GM18907 (cell line): ENCODE measurements around the gene ZNF888.
"Not testable (repeated sequence)": the region's sequence is repeated elsewhere in the genome, so short reads cannot be mapped to it uniquely, and the experiment has no call there.

ENCODE experiments used
- ATAC-seq: cut with Tn5 transposase; IDR thresholded peaks from one replicate; pipeline ENCODE4 v1.9.1; 2021; ENCODE audit warnings: mild to moderate bottlenecking, moderate library complexity; ENCODE audit not compliant: unreplicated experiment

Gene ZNF888

GRCh38 chr19:52922841-52923777 is at the start of gene ZNF888:
TSS of gene ZNF888 (minus strand) at chr19:52923428. CDS start at chr19:52917873, 5,555 bp downstream.
- peak; percentile 95 for ATAC-seq

DNA sequence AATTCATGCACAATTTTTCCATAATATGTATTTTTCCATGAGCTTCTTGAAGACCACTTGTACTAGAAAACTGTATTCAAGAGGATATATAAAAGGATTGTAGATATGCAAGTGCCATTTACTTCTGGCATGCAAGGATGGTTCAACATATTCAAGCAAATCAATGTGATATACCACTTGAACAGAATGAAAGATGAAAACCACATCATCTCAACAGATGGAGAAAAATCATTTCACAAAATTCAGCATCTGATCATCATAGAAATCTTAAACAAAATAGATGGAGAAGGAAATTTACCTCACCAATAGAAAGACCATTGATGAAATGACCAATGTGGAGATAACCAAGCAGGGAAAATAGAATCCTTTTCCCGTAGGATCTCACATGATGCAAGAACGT is 44.5 kb upstream of the ZNF888 start:
- no peak for ATAC-seq

GRCh38 chr19:52963247-52963618 is 40.0 kb upstream of the ZNF888 start:
- peak; percentile 32 for ATAC-seq

- peak; percentile 97 for ATAC-seq
Observed at GRCh38 chr19:52962394-52963246, 39.4 kb upstream of the ZNF888 start, which contains the start of gene ZNF816. TSS of gene ZNF816 (minus strand) at chr19:52962881. CDS start at chr19:52956089, 6,792 bp downstream.

DNA sequence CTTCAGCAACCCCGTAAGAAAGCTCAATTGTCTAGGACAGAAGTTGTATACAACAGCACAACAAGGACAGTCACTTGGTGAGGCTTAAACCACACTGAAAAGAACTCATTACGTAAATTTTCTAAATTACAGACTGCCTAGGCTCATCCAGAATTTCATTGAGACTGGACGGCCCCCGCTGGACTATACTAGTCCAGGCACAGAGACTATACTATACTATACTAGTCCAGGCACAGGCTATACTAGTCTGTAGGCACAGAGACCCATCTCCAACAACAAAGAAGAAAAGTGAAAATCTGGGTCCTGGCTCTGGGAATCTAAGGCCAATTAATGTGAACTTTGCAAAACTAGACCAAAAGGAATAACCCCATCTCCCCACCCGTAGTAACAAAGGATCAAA is 38.8 kb upstream of the ZNF888 start:
- no peak for ATAC-seq

DNA sequence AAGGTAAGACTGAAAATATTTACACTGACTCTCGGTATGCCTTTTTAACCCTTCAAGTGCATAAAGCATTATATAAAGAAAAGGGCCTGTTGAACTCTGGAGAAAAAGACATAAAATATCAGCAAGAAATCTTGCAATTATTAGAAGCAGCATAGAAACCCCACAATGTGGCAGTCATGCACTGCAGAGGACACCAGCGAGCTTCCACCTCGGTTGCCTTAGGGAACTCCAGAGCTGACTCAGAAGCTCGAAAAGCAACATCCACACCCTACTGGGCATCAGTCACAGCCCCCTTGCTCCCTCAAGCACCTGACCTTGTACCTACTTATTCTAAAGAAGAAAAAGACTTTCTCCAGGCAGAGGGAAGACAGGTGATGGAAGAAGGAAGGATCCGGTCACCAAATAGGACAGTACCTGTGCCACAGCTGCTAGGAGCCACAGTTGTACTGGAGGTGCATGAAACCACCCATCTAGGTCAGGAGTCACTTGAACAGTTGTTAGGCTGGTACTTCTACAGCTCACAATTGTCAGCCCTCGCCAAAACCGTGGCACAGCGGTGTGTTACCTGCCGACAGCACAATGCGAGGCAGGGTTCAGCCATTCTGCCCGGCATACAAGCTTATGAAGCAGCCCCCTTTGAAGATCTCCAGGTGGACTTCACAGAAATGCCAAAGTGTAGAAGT is 36.5 kb upstream of the ZNF888 start:
- ATAC-seq = no peak

DNA sequence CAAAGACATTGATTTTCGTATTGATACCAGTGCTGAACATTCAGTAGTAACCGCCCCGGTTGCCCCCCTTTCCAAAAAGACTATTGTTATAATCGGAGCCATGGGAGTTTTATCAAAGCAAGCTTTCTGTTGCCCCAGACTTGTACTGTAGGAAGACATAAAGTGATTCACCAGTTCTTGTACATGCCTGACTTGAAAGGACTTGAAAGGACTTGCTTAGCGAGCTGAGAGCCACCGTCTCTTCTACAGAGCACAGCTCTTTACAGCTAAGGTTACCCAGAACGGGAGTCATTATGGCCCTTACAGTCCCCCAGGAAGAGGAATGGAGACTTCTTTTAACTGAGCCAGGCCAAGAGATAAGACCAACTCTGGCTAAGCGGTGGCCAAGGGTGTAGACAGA is 34.4 kb upstream of the ZNF888 start:
- no peak for ATAC-seq

GRCh38 chr19:52956917-52957316 is 33.7 kb upstream of the ZNF888 start:
- ATAC-seq = no peak

- no peak for ATAC-seq
Observed at GRCh38 chr19:52949422-52949821, 26.2 kb upstream of the ZNF888 start.

DNA sequence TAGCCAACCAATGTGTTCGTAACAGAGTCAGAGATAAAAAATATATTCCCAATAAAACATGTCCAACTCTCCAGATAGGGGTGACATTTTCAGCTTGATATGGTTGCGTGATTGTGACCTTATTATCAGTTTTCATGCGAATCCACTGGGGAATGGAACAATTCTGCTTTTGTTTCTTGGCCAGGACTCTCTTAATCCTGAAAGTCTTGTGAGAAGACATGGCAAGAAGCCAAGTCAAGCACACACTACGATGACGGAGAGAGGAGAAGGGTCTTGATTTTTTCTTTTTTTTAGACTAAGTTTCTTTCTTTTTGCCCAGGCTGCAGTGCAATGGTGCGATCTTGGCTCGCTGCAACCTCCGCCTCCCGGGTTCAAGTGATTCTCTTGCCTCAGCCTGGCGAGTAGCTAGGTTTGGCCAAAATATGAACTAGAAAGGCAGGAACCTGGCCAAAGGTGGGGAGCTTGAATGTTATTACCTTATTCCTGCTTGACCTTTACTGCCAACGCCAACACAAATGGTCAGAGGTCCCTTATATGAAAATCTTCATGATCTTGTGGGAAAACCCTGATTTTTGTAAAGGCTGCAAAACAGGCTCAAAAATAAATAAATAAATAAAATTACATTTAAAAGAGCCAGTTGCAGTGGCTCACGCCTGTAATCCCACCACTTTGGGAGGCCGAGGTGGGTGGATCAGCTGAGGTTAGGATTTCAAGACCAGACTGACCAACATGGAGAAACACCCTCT is 25.0 kb upstream of the ZNF888 start:
- ATAC-seq = no peak

GRCh38 chr19:52946322-52947310 is 23.4 kb upstream of the ZNF888 start:
- no peak for ATAC-seq

DNA sequence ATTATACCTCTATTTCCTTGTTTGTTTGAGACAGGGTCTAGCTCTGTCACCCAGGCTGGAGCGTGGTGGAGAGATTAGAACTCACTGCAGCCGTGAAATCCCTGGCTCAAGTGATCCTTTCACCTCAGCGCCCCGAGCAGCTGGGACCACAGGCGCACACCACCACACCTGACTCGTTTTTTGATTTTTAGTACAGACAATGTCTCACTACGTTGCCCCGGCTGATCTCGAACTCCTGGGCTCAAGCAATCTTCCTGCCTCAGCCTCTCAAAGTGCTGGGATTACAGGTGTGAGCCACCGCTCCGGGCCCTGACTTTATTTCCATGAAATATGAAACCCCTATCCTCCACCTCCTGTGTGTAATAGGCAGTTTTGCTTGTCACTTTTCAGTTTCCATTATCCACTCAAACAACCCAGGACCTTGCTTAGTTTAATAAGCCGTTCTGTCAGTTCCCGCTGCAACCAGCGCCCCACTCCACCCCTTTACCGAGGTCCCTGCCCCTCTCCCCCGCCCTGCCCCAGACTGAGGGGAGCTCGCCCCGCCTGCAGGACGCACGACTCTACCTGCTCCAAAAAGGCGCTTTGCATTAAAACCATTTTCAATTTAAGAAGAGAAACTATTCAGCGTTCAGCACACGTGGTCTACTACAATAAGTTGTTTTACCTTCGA is 22.6 kb upstream of the ZNF888 start:
- ATAC-seq = no peak

DNA sequence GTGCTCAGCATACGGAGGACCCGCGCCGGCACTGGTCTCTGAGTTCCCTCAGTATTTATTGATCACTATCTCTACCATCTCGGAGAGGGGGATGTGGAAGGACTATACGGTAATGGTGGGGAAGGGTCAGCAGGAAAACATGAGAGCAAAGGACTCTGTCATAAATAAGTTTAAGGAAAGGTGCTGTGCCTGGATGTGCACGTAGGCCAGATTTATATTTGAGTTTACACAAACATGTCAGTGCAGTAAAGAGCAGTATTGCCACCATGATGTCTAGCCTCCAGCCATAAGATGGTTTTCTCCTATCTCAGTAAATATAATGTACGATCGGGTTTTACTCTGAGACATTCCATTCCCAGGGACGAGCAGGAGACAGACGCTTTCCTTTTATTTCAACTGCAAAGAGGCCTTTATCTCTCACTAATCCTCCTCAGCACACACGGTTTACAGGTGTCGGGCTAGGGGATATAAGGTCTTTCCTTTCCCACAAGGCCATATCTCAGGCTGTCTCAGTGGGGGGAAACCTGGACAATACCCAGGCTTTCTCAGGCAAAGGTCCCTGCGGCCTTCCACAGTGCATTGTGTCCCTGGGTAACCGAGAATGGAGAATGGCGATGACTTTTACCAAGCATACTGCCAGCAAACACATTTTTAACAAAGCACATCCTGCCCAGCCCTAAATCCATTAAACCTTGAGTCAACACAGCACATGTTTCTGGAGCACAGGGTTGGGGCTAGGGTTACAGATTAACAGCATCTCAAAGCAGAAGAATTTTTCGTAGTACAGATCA is 21.7 kb upstream of the ZNF888 start:
- ATAC-seq = not testable (repeated sequence)

DNA sequence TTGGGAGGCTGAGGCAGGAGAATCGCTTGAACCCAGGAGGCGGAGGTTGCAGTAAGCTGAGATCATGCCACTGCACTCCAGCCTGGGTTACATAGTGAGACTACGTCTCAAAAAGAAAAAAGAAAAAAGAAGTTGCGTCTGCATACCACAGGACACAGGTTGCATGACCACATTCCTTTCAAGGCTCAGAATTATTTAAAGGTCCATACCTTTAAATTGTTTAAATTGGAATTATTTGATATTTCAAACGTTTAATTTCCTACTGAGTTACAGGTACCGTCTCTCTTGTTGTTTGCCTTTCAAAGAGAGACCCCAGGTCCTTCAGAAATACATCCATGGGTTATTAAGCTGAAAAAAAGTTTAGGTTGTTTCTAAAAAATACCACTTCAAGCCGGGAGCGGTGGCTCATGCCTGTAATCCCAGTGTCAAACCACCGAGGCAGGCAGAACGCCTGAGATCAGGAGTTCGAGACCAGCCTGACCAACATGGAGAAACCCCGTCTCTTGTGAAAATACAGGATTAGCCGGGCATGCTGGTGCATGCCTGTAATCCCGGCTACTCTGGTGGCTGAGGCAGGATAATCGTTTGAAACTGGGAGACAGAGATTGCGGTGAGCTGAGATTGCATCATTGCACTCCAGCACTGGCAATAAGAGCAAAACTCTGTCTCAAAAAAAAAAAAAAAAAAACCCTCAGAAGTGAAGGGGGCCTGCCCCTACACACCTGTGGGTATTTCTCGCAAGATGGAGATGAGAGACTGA is 20.8 kb upstream of the ZNF888 start:
- no peak for ATAC-seq

GRCh38 chr19:52943134-52943883 is 20.1 kb upstream of the ZNF888 start:
- no peak for ATAC-seq

- peak; percentile 92 for ATAC-seq
Observed at GRCh38 chr19:52942386-52943133, 19.3 kb upstream of the ZNF888 start.
